Liver (tissue), 3 donors: ENCODE data around the gene YWHAE.

ENCODE experiments used
- JUND ChIP-seq, 2 donors: IDR thresholded peaks; 2 replicates each; pipeline ENCODE4 v1.6.1; 2016; ENCODE audit warnings: antibody characterized with exemption in 2 of 2
- YY1 ChIP-seq: IDR thresholded peaks from 2 replicates; pipeline ENCODE4 v1.6.1; 2016; ENCODE audit warnings: antibody characterized with exemption, mild to moderate bottlenecking
- TF ChIP-seq, protein P1 (sequence below): fragments of 150-350 bp; IDR thresholded peaks from 2 replicates; pipeline ENCODE4 v1.5.1; 2017; ENCODE audit warnings: improper control_type of control experiment, low read depth, low read length; ENCODE audit not compliant: missing input control
- TF ChIP-seq, protein P2 (sequence below): IDR thresholded peaks from 2 replicates; pipeline ENCODE4 v1.6.1; 2016; ENCODE audit warnings: antibody characterized with exemption
- TF ChIP-seq, protein P3 (sequence below): IDR thresholded peaks from 2 replicates; pipeline ENCODE4 v1.6.1; 2016; ENCODE audit warnings: antibody characterized with exemption, mild to moderate bottlenecking
- TF ChIP-seq, protein P4 (sequence below): IDR thresholded peaks from 2 replicates; pipeline ENCODE4 v1.6.1; 2016; ENCODE audit warnings: antibody characterized with exemption
- TF ChIP-seq, protein P5 (sequence below): IDR thresholded peaks from 2 replicates; pipeline ENCODE4 v1.6.1; 2016; ENCODE audit warnings: antibody characterized with exemption
- donor health status: healthy.
- donor health status: healthy.

- TF ChIP-seq, protein P1, sequence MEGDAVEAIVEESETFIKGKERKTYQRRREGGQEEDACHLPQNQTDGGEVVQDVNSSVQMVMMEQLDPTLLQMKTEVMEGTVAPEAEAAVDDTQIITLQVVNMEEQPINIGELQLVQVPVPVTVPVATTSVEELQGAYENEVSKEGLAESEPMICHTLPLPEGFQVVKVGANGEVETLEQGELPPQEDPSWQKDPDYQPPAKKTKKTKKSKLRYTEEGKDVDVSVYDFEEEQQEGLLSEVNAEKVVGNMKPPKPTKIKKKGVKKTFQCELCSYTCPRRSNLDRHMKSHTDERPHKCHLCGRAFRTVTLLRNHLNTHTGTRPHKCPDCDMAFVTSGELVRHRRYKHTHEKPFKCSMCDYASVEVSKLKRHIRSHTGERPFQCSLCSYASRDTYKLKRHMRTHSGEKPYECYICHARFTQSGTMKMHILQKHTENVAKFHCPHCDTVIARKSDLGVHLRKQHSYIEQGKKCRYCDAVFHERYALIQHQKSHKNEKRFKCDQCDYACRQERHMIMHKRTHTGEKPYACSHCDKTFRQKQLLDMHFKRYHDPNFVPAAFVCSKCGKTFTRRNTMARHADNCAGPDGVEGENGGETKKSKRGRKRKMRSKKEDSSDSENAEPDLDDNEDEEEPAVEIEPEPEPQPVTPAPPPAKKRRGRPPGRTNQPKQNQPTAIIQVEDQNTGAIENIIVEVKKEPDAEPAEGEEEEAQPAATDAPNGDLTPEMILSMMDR, result no peak
- TF ChIP-seq, protein P2, sequence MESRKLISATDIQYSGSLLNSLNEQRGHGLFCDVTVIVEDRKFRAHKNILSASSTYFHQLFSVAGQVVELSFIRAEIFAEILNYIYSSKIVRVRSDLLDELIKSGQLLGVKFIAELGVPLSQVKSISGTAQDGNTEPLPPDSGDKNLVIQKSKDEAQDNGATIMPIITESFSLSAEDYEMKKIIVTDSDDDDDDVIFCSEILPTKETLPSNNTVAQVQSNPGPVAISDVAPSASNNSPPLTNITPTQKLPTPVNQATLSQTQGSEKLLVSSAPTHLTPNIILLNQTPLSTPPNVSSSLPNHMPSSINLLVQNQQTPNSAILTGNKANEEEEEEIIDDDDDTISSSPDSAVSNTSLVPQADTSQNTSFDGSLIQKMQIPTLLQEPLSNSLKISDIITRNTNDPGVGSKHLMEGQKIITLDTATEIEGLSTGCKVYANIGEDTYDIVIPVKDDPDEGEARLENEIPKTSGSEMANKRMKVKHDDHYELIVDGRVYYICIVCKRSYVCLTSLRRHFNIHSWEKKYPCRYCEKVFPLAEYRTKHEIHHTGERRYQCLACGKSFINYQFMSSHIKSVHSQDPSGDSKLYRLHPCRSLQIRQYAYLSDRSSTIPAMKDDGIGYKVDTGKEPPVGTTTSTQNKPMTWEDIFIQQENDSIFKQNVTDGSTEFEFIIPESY, result no peak
- TF ChIP-seq, protein P3, sequence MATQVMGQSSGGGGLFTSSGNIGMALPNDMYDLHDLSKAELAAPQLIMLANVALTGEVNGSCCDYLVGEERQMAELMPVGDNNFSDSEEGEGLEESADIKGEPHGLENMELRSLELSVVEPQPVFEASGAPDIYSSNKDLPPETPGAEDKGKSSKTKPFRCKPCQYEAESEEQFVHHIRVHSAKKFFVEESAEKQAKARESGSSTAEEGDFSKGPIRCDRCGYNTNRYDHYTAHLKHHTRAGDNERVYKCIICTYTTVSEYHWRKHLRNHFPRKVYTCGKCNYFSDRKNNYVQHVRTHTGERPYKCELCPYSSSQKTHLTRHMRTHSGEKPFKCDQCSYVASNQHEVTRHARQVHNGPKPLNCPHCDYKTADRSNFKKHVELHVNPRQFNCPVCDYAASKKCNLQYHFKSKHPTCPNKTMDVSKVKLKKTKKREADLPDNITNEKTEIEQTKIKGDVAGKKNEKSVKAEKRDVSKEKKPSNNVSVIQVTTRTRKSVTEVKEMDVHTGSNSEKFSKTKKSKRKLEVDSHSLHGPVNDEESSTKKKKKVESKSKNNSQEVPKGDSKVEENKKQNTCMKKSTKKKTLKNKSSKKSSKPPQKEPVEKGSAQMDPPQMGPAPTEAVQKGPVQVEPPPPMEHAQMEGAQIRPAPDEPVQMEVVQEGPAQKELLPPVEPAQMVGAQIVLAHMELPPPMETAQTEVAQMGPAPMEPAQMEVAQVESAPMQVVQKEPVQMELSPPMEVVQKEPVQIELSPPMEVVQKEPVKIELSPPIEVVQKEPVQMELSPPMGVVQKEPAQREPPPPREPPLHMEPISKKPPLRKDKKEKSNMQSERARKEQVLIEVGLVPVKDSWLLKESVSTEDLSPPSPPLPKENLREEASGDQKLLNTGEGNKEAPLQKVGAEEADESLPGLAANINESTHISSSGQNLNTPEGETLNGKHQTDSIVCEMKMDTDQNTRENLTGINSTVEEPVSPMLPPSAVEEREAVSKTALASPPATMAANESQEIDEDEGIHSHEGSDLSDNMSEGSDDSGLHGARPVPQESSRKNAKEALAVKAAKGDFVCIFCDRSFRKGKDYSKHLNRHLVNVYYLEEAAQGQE, result no peak
- TF ChIP-seq, protein P4, sequence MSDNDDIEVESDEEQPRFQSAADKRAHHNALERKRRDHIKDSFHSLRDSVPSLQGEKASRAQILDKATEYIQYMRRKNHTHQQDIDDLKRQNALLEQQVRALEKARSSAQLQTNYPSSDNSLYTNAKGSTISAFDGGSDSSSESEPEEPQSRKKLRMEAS, result no peak
- TF ChIP-seq YY1, result no peak
- TF ChIP-seq, protein P5, sequence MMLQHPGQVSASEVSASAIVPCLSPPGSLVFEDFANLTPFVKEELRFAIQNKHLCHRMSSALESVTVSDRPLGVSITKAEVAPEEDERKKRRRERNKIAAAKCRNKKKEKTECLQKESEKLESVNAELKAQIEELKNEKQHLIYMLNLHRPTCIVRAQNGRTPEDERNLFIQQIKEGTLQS, result no peak
- TF ChIP-seq JUND (IDR thresholded peaks at IDR 0.05), result no peak
Measured at GRCh38 chr17:1386265-1386664, 13.8 kb downstream of the YWHAE start.
